HepG2 (cell line): ENCODE data around the gene UMPS. TPM values are rescaled to one million over a fixed set of nuclear protein-coding genes. Genes with fewer than 3 reads are reported as not detected.

Experiments used
- ATF7 ChIP-seq, 2 experiments: fragments of 450-650 bp in 1 of 2; sonication (generic) in 1 of 2; formaldehyde crosslinking in 1 of 2; IDR thresholded peaks; 2 replicates each; pipeline versions ENCODE4 v1.4.0 to v1.6.1; 2016 to 2020; ENCODE audit warnings: antibody characterized with exemption in 1 of 2, mild to moderate bottlenecking in 1 of 2, missing genetic modification reagents in 1 of 2
- CBX1 ChIP-seq: IDR thresholded peaks from one replicate; pipeline ENCODE4 v1.6.1; 2016; ENCODE audit warnings: antibody characterized with exemption, low read depth
- DZIP1 ChIP-seq: sonication (generic); formaldehyde crosslinking; IDR thresholded peaks from 2 replicates; pipeline ENCODE4 v1.5.0; 2020; ENCODE audit warnings: mild to moderate bottlenecking, missing genetic modification reagents
- LBX2 ChIP-seq: sonication (generic); formaldehyde crosslinking; IDR thresholded peaks from 2 replicates; pipeline ENCODE4 v1.5.0; 2020; ENCODE audit warnings: missing genetic modification reagents, mild to moderate bottlenecking, borderline replicate concordance
- PRMT3 ChIP-seq: sonication (generic); formaldehyde crosslinking; IDR thresholded peaks from 2 replicates; pipeline ENCODE4 v1.8.1; 2022; ENCODE audit warnings: low read depth, mild to moderate bottlenecking, moderate library complexity, missing genetic modification reagents, borderline replicate concordance
- RARG ChIP-seq: sonication (generic); formaldehyde crosslinking; IDR thresholded peaks from 2 replicates; pipeline ENCODE4 v1.4.0; 2020; ENCODE audit warnings: low read depth, mild to moderate bottlenecking, missing genetic modification reagents
- RXRB ChIP-seq: IDR thresholded peaks from 2 replicates; pipeline ENCODE4 v1.6.1; 2016; ENCODE audit warnings: borderline replicate concordance, missing genetic modification reagents, missing compliant biosample characterization
- YY1 ChIP-seq: IDR thresholded peaks from 2 replicates; pipeline ENCODE4 v1.6.1; 2011; ENCODE audit warnings: low read length, low read depth, moderate library complexity, mild to moderate bottlenecking; ENCODE audit not compliant: insufficient read depth, insufficient replicate concordance
- ZC3H4 ChIP-seq: sonication (generic); formaldehyde crosslinking; IDR thresholded peaks from 2 replicates; pipeline ENCODE4 v1.4.0; 2020; ENCODE audit warnings: missing genetic modification reagents, borderline replicate concordance
- ZHX1 ChIP-seq: sonication (generic); formaldehyde crosslinking; IDR thresholded peaks from 2 replicates; pipeline ENCODE4 v1.8.1; 2022; ENCODE audit warnings: low read depth, mild to moderate bottlenecking, missing genetic modification reagents
- ZNF180 ChIP-seq: sonication (generic); formaldehyde crosslinking; IDR thresholded peaks from 2 replicates; pipeline ENCODE4 v1.4.0; 2020; ENCODE audit warnings: low read depth, missing genetic modification reagents, borderline replicate concordance
- ZNF230 ChIP-seq: sonication (generic); formaldehyde crosslinking; IDR thresholded peaks from 2 replicates; pipeline ENCODE4 v1.4.0; 2020; ENCODE audit warnings: mild to moderate bottlenecking, missing genetic modification reagents
- ZNF24 ChIP-seq: fragments of 450-650 bp; IDR thresholded peaks from 2 replicates; pipeline ENCODE4 v1.6.1; 2017; ENCODE audit warnings: antibody characterized with exemption, mild to moderate bottlenecking
- ZNF326 ChIP-seq: sonication (generic); formaldehyde crosslinking; IDR thresholded peaks from 2 replicates; pipeline ENCODE4 v1.4.0; 2020; ENCODE audit warnings: missing genetic modification reagents, borderline replicate concordance
- ZNF337 ChIP-seq: sonication (generic); formaldehyde crosslinking; IDR thresholded peaks from 2 replicates; pipeline ENCODE4 v1.5.1; 2020; ENCODE audit warnings: missing genetic modification reagents, low read depth, mild to moderate bottlenecking, borderline replicate concordance
- ZNF441 ChIP-seq: sonication (generic); formaldehyde crosslinking; IDR thresholded peaks from 2 replicates; pipeline ENCODE4 v1.7.0; 2021; ENCODE audit warnings: missing genetic modification reagents, borderline replicate concordance
- ZNF644 ChIP-seq: IDR thresholded peaks from 2 replicates; pipeline ENCODE4 v1.6.1; 2016; ENCODE audit warnings: low read depth
- ZNF891 ChIP-seq: sonication (generic); formaldehyde crosslinking; IDR thresholded peaks from 2 replicates; pipeline ENCODE4 v1.5.0; 2020; ENCODE audit warnings: mild to moderate bottlenecking, missing genetic modification reagents
- ZXDC ChIP-seq: sonication (generic); formaldehyde crosslinking; IDR thresholded peaks from 2 replicates; pipeline ENCODE4 v1.5.0; 2020; ENCODE audit warnings: mild to moderate bottlenecking, missing genetic modification reagents
- polyA plus RNA-seq, 8 experiments: library from polyadenylated mRNA; depleted of rRNA in 3 of 8; stranded (reverse) in 7 of 8; unstranded in 1 of 8; fragments of >200 nt; fragmentation: Illumina TruSeq in 4 of 8; extraction: Trizol in 4 of 8; gene quantifications; 2 replicates each; pipeline versions ENCODE4 v1.2.1 to v1.2.3, GENCODE V29; 2011 to 2016; ENCODE audit warnings: low read depth in 4 of 8, missing spikeins in 1 of 8, mixed read lengths in 1 of 8; ENCODE audit not compliant: insufficient read depth in 1 of 8
- total RNA-seq, 5 experiments: library from RNA; depleted of rRNA; stranded (reverse); fragments of >200 nt; fragmentation: Illumina TruSeq; extraction: Trizol; gene quantifications; 2 replicates each; pipeline ENCODE4 v1.2.3, GENCODE V29; 2016; ENCODE audit warnings: low read depth in 1 of 5

The UMPS gene
- total and polyA plus RNA-seq, 2 of the 13 experiments (the other 11 are each of a cell fraction or from before 2014, with no cell fraction given) = 52.7 to 74.2 TPM

- TF ChIP-seq ZNF180 (CRISPR knock-in tag) = no peak
- peak; percentile 87; the same call in 1 of the 2 replicates for TF ChIP-seq ZC3H4 (CRISPR knock-in tag)
- no peak; the same call in 1 of the 2 replicates for TF ChIP-seq PRMT3 (CRISPR knock-in tag)
- TF ChIP-seq ZXDC = no peak
- TF ChIP-seq ZNF337 (CRISPR knock-in tag) = no peak
- TF ChIP-seq ZHX1 = peak; percentile 49; the same call in 1 of the 2 replicates
- TF ChIP-seq ZNF230 (CRISPR knock-in tag) = 0 out of 2 replicates have a peak, but pooled peaks have one; percentile 53
- TF ChIP-seq CBX1 = peak; percentile 20
- TF ChIP-seq ZNF891 (CRISPR knock-in tag) = peak; percentile 55; the same call in 1 of the 2 replicates
- peak; percentile 74; the same call in 1 of the 2 replicates for TF ChIP-seq ZNF441 (CRISPR knock-in tag)
- TF ChIP-seq RXRB (CRISPR knock-in tag) = peak; percentile 87
- TF ChIP-seq ATF7 (IDR thresholded peaks at IDR 0.05) = no peak
- no peak for TF ChIP-seq ATF7 (CRISPR knock-in tag; IDR thresholded peaks at IDR 0.05)
- TF ChIP-seq ZNF24 = no peak
- TF ChIP-seq ZNF644 (CRISPR knock-in tag) = peak; percentile 47; the same call in 1 of the 2 replicates
- TF ChIP-seq ZNF326 (CRISPR knock-in tag) = no peak
- TF ChIP-seq YY1 = no peak
- TF ChIP-seq RARG (CRISPR knock-in tag) = no peak
- no peak for TF ChIP-seq DZIP1
- TF ChIP-seq LBX2 = no peak
Observed at GRCh38 chr3:124699686-124700396, 30.4 kb upstream of the UMPS start (continued).
